ENCODE data around the gene UBE2Z. TPM values are rescaled to one million over a fixed set of nuclear protein-coding genes. Genes with fewer than 3 reads are reported as not detected.

UBE2Z gene
- total and polyA plus RNA-seq, 2 donors (not counting 3 experiments of a cell fraction or from before 2014, with no cell fraction given): 104 to 117 TPM

DNA sequence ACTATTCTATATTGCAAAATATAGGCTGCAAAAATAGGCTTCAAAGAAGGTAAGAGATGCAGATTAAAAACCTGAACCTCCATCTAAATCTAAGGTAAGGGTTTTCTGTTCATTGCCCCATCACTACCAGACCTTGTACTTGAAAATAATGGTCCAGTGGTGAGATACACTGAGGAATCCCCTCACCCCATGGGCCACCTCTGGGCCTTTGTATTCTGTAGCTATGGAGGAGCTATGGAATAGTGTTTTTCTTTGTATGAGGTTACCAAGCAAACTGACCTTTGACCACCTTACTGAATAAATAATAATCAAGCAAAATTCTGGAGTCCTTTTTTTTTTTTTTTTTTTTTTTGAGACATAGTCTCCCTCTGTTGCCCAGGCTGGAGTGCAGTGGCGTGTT lies 4.8 kb upstream of the UBE2Z start:
- Histone ChIP-seq H3K79me2 (ENCODE audit: control insufficient read depth, insufficient read depth, low read length) (no peaks in the 10 kb centered on the region), H3K27me3 (ENCODE audit: control insufficient read depth in 2 of 2, insufficient read depth in 2 of 2, low read length in 2 of 2) (no peaks in the 10 kb centered on the region), H3K4me3 (replicated peaks in 1 of 3; ENCODE audit: insufficient read depth in 1 of 3, low read depth in 1 of 3, low read length in 3 of 3) (no peak overlapping the region), H3K4me1 (ENCODE audit: control insufficient read depth, extremely low read depth, insufficient read depth, low read length) (peaks cover 5% of the 10 kb centered on the region), H3K36me3 (ENCODE audit: control insufficient read depth in 2 of 2, extremely low read depth in 1 of 2, insufficient read depth in 2 of 2, low read length in 2 of 2) (no peaks in the 10 kb centered on the region), H3K9me1 (replicated peaks; ENCODE audit: control insufficient read depth, extremely low read depth, insufficient read depth, low read length) (no peaks in the 10 kb centered on the region), H4K20me1 (replicated peaks; ENCODE audit: control insufficient read depth, extremely low read depth, insufficient read depth, low read length) (no peaks in the 10 kb centered on the region), H2AFZ (ENCODE audit: low read depth, low read length) (no peak overlapping the region), H3K27ac (ENCODE audit: insufficient read depth, low read depth, low read length) (no peak overlapping the region), H3K4me2 (ENCODE audit: insufficient read depth, low read length) (no peak overlapping the region), H3K9me3 (replicated peaks; ENCODE audit: control insufficient read depth, insufficient read depth, low read length) (no peaks in the 10 kb centered on the region), H3K9ac (replicated peaks; ENCODE audit: extremely low read depth, insufficient read depth, low read length) (no peak overlapping the region)
- no peak for FAIRE-seq
- CTCF ChIA-PET: interaction anchor here (1.2 to 2.0 kb wide), 2 partner anchors 24 to 132 kb away, joined by 5 to 7 read pairs; no protein-coding TSS in a partner anchor
- POLR2A ChIA-PET: no interaction called here
- DNase-seq (ENCODE audit: low read depth, low spot score): no peak
- TF ChIP-seq, protein P1, sequence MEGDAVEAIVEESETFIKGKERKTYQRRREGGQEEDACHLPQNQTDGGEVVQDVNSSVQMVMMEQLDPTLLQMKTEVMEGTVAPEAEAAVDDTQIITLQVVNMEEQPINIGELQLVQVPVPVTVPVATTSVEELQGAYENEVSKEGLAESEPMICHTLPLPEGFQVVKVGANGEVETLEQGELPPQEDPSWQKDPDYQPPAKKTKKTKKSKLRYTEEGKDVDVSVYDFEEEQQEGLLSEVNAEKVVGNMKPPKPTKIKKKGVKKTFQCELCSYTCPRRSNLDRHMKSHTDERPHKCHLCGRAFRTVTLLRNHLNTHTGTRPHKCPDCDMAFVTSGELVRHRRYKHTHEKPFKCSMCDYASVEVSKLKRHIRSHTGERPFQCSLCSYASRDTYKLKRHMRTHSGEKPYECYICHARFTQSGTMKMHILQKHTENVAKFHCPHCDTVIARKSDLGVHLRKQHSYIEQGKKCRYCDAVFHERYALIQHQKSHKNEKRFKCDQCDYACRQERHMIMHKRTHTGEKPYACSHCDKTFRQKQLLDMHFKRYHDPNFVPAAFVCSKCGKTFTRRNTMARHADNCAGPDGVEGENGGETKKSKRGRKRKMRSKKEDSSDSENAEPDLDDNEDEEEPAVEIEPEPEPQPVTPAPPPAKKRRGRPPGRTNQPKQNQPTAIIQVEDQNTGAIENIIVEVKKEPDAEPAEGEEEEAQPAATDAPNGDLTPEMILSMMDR (IDR thresholded peaks at IDR 0.05; ENCODE audit: extremely low read depth in 1 of 2, insufficient read depth in 1 of 2, low read depth in 1 of 2, low read length in 2 of 2): no peak
- no peak for TF ChIP-seq EZH2 (IDR thresholded peaks at IDR 0.05; ENCODE audit: borderline replicate concordance, low read depth, low read length, severe bottlenecking)
- TF ChIP-seq, protein P2, sequence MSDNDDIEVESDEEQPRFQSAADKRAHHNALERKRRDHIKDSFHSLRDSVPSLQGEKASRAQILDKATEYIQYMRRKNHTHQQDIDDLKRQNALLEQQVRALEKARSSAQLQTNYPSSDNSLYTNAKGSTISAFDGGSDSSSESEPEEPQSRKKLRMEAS (IDR thresholded peaks at IDR 0.05; ENCODE audit: insufficient read depth, insufficient read length): no peak
- TF ChIP-seq POLR2A (IDR thresholded peaks at IDR 0.05; ENCODE audit: low read depth, low read length): no peak
- TF ChIP-seq MYC (IDR thresholded peaks at IDR 0.05; ENCODE audit: low read depth, low read length): no peak
- no peak for TF ChIP-seq JUN (IDR thresholded peaks at IDR 0.05; ENCODE audit: borderline replicate concordance, insufficient read depth, insufficient read length, low read depth)
- no peak for TF ChIP-seq POLR2AphosphoS5 (IDR thresholded peaks at IDR 0.05; ENCODE audit: insufficient read depth, low read depth, low read length)
- no peak for TF ChIP-seq FOS (IDR thresholded peaks at IDR 0.05; ENCODE audit: borderline replicate concordance, insufficient read depth, low read length)
- no peak for TF ChIP-seq GATA2 (IDR thresholded peaks at IDR 0.05; ENCODE audit: insufficient read depth, insufficient read length, low read depth, low read length)
- dilution Hi-C loops (cut with MboI; ENCODE audit: extremely low pct_ligation_motif_present, low sequenced_read_pairs): no loop called here
- no TSS peak for BruUV-seq (replicated peaks)
- intact Hi-C loops (cut with micrococcal nuclease): no loop called here

Measured in endothelial cell of umbilical vein (primary cell).